ENCODE results near the gene PPFIBP2.

DNA sequence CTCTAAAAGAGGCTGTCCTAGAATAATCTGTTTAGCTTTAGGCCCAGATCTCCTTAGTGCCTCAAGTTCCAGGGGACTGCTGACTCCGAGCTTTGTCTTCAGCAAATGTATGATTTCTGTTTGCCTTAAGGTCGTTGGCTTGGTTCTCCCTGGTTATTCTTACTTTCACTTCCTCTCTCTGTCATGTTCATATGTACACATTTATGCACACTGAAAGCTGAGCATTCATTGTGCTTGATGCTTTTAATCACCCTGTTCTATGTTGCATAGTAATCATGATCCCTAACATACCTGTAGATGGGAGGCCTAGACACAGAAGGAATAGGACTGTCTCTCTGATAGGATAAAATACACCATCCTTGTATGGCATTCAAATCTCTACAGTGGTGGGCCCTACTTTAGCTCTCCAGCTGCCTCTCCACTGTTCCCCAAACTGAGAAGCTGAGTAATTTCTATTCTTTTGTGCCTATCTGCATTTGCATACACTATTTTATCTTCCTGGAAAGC, 7.2 kb downstream of the PPFIBP2 start:
- TF ChIP-seq POLR2AphosphoS5 (IDR thresholded peaks at IDR 0.05) = no peak
- TF ChIP-seq, protein P1, sequence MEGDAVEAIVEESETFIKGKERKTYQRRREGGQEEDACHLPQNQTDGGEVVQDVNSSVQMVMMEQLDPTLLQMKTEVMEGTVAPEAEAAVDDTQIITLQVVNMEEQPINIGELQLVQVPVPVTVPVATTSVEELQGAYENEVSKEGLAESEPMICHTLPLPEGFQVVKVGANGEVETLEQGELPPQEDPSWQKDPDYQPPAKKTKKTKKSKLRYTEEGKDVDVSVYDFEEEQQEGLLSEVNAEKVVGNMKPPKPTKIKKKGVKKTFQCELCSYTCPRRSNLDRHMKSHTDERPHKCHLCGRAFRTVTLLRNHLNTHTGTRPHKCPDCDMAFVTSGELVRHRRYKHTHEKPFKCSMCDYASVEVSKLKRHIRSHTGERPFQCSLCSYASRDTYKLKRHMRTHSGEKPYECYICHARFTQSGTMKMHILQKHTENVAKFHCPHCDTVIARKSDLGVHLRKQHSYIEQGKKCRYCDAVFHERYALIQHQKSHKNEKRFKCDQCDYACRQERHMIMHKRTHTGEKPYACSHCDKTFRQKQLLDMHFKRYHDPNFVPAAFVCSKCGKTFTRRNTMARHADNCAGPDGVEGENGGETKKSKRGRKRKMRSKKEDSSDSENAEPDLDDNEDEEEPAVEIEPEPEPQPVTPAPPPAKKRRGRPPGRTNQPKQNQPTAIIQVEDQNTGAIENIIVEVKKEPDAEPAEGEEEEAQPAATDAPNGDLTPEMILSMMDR (IDR thresholded peaks at IDR 0.05) = no peak
- TF ChIP-seq POLR2A (IDR thresholded peaks at IDR 0.05) = no peak
